ENCODE data around the gene PIGH.
"Not testable (repeated sequence)": the region's sequence is repeated elsewhere in the genome, so short reads cannot be mapped to it uniquely, and the experiment has no call there.

Gene PIGH

DNA sequence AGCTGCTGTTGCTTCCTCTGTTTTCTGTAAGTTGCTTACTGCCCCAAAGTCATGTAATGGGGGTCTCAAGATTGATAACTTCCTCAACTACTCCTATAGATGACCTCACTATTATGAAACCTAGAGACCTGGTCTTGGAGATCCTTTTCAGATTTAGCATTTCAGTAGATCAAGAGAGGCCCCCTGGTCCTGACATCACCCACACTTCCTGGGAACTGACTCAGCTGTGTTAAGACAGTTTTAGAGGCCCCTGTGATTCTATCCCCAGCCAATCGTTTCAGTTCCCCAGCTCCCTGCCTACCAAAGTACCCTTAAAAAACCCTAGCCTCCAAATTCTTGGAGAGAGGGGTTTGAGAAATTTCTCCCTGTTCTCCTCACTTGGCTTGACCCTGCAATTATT is 10.4 kb upstream of the PIGH start:
- in situ Hi-C loops (cut with HindIII; ENCODE audit: low sequenced_read_pairs) = no loop called here

DNA sequence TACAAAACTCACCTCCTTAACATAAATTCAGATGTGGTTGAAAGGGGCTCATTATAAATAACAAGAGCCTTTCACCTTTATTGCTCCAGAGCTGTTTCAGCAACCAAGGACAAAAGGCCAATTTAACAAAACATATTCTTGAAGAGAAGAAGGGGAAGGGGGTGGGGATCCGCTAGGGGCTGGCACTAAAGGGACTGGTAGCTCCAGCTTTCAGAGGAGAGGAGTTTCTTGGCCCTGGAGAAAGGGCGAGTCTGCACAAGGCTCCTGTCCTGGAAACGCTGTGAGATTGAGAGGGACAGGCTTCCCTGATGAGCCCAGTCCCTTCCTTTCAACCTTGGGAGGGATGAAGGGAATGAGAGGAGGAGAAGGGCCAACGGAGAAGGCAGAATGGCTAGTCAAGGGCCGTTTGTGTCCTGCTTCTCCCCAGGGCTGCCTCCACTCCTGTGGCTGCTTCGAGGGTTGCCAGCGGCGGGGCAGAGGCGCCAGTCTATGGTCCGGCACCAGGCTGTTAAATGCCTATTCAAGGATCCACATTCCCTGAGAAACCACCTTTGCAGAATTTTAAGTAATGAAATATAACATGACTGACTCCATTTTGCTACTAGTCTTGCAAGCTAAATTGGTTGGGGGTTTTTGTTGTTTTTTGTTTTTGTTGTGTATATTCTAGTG is 9.7 kb upstream of the PIGH start:
- in situ Hi-C loops (cut with HindIII; ENCODE audit: low sequenced_read_pairs) = no loop called here

DNA sequence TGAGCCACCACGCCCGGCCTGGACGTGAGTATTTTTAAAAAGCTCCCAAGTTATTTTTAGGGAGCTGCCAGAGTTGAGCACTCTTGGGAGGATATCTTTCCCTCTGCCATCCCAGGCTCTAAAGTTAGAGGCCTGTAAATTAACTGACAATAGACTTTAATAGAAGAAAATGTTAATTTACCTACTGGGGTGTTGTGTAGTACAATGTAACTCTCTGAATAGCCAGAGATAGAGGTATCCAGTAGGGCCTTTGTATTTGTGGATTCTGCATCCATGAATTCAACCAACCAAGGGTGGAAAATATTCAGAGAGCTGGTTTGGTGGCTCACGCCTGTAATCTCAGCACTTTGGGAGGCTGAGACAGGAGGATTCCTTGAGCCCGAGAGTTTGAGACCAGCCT is 7.6 kb upstream of the PIGH start:
- in situ Hi-C loops (cut with HindIII; ENCODE audit: low sequenced_read_pairs) = no loop called here

DNA sequence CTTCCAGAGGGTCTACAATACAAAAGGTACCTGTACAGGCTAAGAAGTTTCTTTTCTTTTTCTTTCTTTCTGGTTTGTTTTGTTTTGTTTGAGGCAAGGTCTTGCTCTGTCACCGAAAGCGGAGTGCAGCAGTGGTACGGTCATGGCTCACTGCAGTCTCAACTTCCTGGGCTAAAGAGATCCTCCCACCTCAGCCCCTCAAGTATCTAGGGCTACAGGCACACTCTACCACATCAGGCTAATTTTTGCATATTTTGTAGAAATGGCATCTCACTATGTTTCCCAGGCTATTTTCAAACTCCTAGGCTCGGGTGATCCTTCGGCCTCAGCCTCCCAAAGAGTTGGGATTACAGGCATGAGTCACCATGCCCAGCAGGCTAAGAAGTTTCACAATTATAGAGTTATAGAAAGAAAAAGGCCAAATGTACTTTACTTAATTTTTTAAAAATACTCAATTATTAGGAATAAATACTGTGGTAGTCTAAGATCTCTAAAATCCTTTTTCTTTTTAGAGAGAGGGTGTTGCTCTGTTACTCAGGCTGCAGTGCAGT is 3.0 kb upstream of the PIGH start:
- in situ Hi-C loops (cut with HindIII; ENCODE audit: low sequenced_read_pairs) = no loop called here

DNA sequence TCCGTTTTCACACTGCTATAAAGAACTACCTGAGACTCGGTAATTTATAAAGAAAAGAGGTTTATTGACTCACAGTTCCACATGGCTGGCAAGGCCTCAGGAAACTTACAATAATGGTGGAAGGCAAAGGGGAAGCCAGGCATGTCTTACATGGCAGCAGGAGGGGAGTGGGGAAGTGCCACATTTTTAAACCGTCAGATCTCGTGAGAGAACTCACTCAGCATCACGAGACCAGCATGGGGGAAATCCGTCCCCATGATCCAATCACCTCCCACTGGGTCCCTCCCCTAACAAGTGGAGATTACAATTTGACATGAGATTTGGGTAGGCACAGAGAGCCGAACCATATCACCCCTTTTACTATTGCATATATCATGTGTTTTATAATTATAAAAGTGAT is 2.0 kb upstream of the PIGH start:
- in situ Hi-C loops (cut with HindIII; ENCODE audit: low sequenced_read_pairs) = no loop called here

DNA sequence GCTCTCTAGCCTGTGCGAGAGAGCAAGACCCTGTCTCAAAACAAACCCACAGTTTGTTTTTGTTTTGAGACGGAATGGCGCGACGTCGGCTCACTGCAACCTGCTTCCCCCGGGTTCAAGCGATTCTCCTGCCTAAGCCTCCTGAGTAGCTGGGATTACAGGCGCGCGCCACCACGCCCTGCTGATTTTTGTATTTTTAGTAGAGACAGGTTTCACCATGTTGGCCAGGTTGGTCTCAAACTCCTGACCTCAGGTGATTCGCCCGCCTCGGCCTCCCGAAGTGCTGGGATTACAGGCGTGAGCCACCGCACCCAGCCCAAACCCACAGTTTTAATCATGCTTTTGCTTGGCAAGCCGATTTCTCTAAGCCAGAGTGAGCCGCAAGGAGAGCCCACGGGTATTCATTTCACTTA is 500 bp upstream of the PIGH start:
- in situ Hi-C loops (cut with HindIII; ENCODE audit: low sequenced_read_pairs) = not testable (repeated sequence)

DNA sequence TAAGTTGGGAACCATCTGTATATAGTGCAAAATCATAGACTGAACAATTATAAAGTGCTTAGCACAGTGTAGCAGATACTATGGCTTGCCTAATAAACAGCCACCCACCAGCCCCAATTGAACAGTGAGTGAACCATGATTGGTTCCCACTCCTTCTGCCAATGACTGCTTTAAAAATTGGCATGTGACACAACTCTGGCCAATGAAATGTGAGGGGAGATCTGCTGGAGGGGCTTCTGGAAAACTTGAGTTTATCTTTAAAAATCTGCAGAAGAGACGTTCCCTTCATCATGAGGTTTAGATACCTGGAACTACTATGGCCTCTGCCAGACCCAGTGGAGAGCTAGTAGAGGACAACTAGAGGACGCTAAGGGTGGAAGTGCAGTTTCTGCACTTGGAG is 4.7 kb downstream of the PIGH start:
- in situ Hi-C loops (cut with HindIII; ENCODE audit: low sequenced_read_pairs) = no loop called here

DNA sequence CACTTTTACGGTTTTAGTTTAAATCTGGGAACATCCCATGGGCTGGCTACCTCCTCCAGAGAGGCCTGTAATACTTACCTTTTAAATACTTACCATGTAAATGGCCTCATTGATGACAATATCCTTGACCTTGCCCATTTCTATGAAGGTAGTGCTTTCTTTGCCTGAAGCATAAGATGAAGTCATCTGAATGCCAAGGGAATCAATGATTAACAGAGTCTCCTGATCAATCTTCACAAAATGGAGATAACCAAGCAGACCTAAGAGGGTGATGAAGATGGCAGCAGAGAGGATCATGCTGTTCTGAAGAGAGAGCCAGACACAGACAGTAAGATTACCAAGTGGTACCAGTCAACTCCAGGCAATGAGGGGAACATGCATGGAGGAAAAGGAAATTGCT is 6.4 kb downstream of the PIGH start:
- in situ Hi-C loops (cut with HindIII; ENCODE audit: low sequenced_read_pairs) = not testable (repeated sequence)

DNA sequence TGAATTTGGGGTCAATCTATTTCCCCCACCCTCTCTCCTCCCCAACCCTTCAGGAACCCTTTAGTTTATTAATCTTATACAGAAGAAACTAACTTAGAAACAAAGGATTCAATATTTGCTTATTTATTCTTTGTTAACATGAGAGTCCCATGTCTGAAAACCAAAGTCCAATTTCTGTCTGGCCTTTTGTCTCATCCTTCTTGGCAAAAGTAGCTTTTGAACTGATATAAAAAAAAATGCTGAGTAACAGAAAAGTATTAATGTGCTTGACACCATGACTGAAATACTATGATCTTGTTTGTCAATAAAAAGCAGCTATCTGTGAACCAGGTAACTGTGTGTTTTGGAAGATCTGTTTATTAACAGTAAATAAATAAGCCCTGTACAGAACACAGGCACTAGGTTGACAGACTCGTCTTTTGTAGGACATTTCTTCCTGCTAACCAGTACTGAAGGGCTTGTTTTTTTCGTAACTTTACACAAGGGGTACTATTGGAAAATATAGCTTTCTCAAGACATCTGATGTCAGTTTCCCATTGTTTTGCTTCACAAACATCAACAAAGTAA is 10.8 kb downstream of the PIGH start:
- in situ Hi-C loops (cut with HindIII; ENCODE audit: low sequenced_read_pairs) = loop anchor here (10.0 kb wide), 1 partner anchor 66 kb away; no protein-coding TSS in a partner anchor

DNA sequence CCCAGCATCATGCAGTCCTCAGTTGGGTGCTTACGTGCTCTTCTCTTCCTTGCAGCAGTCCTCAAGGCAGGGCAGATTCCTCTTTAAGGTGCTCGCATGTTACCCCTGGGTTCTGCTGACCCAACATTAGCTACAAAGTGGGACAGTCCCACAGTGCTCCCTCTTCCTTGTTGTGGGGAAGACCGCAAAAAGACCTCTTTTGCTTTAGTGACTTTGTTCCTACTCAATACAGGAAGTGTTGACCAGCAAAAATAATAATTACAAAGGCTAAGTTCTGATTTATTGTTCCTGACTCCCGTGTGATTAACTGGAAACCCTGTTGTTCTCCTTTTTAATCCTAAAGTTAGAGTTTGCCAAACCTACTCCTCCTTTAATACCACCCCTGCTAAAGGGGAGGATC is 13.7 kb downstream of the PIGH start:
- in situ Hi-C loops (cut with HindIII; ENCODE audit: low sequenced_read_pairs) = loop anchor here (10.0 kb wide), 1 partner anchor 68 kb away; no protein-coding TSS in a partner anchor

DNA sequence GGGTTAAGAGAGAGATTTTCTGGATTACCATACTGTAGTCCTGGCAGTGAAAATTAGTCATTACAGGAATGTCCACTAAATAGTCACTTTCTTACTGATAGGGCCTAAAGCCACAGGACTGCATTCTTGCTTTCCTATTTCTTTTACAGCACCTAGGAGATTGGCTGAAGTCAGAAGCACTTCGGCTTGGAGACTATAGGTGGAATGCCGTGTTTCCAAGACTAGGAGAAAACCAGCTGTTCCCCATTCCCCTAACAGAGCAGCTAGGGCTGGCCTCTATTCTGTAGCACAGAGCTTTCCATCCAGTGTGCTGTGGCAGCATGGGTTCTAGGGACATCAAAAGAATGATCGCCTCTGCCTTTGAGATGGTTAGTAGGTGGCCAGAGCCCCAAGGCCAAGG is 15.1 kb downstream of the PIGH start:
- in situ Hi-C loops (cut with HindIII; ENCODE audit: low sequenced_read_pairs) = loop anchor here (10.0 kb wide), 1 partner anchor 70 kb away; no protein-coding TSS in a partner anchor

DNA sequence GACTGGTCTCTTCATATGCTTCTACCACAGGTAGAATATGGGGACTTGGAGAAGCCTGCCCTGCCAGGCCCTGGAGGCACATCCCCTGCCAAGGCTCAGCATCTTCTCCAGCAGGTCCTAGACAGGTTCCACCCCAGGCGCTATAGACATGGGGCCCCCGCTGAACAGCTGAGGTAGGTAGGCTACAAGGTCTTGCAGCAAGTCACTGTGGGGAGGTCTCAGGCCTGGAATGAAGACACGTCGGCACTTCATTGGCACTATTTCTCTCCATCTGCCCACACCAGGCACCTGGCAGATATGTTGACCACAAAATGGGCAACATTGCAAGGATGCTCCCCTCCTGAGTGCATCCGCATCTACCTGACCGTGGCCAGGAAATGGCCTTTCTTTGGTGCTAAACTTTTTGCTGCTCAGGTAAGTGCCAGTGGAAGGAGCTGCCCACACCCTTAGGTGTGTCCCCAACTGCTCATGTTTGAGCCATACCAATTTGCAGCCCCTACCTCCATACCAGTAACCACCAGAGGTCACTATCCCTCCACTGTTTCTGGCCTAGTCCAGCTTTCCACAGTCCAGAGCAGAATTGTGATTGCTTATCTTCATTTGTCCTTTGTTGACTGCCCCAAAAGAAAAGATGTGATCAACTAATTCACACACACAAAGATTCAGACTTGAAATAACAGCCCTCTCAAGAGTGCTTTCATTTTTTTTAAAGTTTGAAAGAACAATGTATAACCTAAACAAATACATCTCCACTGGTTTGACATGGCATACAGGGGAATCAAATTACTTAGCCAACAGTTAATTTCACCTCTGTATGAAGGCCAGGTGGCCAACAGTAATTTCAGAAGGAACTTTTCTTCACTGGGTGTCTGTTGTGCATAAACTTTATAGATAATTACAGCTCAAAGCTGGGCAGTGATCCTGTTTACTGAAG is 16.1 kb downstream of the PIGH start:
- in situ Hi-C loops (cut with HindIII; ENCODE audit: low sequenced_read_pairs) = loop anchor here (10.0 kb wide), 1 partner anchor 71 kb away; no protein-coding TSS in a partner anchor

DNA sequence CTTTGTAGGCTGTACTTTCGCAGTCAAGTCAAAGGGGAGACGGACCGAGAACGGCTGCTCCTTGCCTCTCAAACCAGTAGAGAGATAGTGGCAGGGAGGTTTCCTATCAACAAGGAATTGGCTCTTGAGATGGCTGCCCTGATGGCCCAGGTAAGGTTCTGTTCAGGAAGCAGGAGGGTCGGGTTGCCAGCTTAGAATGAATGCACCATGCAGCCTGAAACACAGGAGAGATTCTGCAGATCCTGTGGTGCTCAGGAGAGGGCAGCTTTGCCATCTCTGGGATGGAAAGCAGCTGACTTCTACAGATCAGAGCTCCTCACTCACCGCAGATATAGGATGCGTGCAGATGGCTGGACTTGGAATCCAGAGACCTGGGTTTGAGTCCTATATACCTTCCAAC is 18.0 kb downstream of the PIGH start:
- in situ Hi-C loops (cut with HindIII; ENCODE audit: low sequenced_read_pairs) = loop anchor here (10.0 kb wide), 1 partner anchor 73 kb away; no protein-coding TSS in a partner anchor

DNA sequence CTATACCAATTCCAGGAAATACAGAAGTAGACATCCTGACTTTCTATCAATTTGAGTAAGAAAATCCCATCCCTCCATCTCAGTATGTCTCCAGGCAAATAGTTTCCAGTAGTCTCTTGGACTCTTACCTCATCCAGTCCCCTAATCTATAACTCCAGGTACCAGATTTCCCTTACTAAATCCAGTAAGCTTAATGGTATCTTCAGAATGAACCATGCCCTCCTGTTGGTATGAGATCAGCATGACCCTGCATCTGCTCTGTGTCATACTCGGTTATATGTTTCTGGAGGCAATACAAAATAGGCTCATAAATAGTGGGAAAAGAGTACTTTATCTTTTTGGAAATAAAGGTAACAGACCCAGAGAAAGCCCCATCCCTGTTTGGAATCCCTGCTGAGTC is 18.4 kb downstream of the PIGH start:
- in situ Hi-C loops (cut with HindIII; ENCODE audit: low sequenced_read_pairs) = loop anchor here (10.0 kb wide), 1 partner anchor 73 kb away; no protein-coding TSS in a partner anchor

DNA sequence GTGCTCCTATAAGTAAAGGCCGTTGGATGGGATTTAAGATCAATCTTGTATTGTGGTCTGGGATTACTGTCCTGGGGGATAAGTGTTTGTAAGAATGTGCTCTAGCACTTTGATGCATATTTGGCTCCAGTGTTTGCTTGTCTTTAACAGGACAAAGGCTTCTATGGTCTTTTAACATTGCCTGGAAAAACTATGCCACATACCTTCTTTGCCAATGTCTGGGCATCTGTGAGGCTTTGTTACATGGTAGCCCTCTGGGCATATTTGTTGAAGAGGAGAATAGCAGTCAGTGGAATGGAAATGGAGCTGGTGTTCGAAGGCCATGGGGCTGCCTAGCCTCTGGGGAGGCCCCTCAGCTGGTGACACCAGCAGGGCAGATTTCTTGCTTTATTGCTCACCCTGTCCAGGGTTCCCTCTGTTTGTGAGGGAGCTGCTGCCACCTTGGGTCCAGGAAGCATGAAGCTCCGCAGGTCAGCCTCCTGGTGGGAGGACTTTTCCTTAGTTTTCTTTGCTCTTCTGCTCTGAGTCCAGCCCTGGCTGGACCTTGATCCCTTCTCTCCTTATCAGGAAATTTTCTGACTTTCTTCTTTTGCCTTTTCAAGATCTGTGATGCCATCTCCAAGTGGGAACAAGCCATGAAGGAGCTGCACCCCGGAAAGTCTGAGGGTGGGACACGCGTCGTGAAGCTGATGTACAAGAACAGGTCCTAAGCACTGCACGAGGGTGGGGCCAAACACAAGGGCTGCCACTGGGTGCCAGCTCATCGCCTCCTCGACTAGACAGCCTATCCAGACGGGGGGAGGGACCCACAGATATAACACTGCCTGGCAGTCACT is 19.5 kb downstream of the PIGH start:
- in situ Hi-C loops (cut with HindIII; ENCODE audit: low sequenced_read_pairs) = loop anchor here (10.0 kb wide), 1 partner anchor 74 kb away; no protein-coding TSS in a partner anchor

DNA sequence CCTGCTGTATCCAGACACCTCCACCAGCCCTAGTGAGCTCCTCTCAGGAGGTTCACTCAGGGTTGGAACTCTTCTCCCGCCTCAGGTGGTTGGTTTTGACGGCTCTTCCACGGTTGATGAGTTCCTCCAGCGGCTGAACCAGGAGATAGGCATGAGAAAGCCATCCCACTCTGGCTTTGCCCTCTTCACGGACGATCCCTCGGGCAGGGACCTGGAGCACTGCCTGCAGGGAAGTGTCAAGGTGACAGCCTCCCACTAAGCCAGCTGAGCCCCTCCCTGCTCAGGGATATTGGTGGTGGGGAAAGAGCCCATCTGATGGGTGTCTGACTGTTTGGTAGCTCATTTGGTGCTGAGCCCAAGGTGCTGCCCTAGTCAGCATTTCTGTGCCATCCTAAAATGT is 20.4 kb downstream of the PIGH start:
- in situ Hi-C loops (cut with HindIII; ENCODE audit: low sequenced_read_pairs) = loop anchor here (5.0 to 10.0 kb wide), 2 partner anchors 75 to 152 kb away; no protein-coding TSS in a partner anchor

DNA sequence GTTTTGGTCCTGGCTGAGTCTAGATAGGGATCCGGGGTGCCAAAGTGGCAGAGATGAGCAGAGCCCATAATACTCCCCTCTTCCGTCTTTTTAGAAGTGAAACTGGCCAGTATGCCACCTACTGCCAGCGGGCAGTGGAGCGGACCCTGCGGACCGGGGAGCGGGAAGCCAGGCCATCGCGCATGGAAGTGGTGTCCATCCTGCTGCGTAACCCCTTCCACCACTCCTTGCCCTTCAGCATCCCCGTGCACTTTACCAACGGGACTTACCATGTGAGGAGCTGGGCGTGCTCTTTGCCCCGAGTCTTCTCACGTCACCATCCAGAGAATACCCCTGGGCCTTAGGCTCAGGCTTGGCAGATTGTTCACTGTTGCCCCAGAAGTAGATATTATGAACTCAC is 21.0 kb downstream of the PIGH start:
- in situ Hi-C loops (cut with HindIII; ENCODE audit: low sequenced_read_pairs) = loop anchor here (5.0 kb wide), 1 partner anchor 152 kb away; no protein-coding TSS in a partner anchor

DNA sequence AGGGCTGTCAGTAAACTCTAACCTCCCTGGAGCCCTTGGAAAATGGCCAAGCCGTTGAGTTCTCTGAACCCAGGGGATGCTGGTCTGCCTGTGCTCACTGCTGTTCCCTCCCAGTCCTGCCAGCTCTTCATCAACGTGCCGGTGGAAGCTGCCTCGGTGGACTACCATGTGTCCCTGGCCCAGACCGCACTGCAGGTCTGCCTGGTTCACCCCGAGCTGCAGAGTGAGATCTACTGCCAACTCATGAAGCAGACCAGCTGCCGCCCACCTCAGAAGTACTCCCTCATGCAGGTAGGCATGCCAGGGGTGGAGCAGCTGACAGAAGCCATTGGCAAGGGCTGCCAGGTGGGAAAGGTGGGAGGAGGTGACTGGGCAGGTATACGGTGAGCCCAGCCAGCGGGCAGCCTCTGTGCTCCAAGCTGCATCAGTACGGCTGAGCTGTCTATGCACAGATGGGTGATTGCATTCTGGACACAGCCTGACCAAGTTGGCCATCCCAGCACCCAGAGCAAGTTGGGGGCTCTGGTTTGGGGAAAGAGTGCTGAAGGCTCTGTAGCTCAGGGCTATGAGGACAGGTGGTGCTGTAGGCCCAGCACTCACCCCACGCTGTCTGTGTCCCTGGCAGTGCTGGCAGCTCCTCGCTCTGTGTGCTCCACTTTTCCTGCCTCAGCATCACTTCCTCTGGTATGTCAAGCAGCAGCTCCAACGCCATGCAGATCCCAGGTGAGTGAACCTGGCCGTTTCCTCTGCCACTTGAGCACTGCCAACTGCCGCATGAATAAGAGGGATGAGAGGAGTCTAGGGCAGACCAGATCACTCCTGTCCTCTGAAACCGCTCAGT is 21.9 kb downstream of the PIGH start:
- in situ Hi-C loops (cut with HindIII; ENCODE audit: low sequenced_read_pairs) = loop anchor here (5.0 kb wide), 1 partner anchor 151 kb away; no protein-coding TSS in a partner anchor

DNA sequence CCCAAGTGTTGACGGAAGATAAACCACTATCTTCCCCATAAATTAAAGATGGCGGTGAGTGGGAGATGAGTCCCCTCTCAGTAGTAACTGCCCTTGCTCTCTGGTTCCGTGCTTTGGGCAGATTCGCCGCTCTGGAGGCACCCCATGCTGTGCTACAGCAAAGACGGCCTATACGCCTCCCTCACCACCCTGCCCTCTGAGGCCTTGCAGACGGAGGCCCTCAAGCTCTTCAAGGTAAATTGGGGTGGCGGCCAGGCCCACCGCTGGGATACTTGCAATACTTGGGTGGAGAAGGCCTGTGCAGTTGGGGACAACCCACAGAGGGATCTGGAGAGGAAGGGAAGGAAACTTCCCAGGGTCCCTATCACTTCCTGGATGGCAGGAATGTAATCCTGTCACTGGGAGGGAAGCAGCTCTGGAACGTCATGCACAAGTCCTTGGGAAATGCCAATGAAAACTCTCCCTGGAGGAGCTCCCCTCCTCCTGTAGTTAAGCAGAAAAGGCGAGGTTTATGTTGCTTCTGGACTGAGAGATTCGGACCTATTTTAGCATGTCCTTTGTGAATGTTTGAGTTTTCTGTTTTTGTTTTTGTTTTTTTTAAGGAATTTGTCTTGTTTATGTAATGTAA is 22.8 kb downstream of the PIGH start:
- in situ Hi-C loops (cut with HindIII; ENCODE audit: low sequenced_read_pairs) = loop anchor here (5.0 kb wide), 1 partner anchor 150 kb away; no protein-coding TSS in a partner anchor
